ENCODE measurements around the gene RNF212B. TPM values are rescaled to one million over a fixed set of nuclear protein-coding genes. Genes with fewer than 3 reads are reported as not detected.

Gene RNF212B
- total RNA-seq, 1 donor from 2014 or later = not detected

DNA sequence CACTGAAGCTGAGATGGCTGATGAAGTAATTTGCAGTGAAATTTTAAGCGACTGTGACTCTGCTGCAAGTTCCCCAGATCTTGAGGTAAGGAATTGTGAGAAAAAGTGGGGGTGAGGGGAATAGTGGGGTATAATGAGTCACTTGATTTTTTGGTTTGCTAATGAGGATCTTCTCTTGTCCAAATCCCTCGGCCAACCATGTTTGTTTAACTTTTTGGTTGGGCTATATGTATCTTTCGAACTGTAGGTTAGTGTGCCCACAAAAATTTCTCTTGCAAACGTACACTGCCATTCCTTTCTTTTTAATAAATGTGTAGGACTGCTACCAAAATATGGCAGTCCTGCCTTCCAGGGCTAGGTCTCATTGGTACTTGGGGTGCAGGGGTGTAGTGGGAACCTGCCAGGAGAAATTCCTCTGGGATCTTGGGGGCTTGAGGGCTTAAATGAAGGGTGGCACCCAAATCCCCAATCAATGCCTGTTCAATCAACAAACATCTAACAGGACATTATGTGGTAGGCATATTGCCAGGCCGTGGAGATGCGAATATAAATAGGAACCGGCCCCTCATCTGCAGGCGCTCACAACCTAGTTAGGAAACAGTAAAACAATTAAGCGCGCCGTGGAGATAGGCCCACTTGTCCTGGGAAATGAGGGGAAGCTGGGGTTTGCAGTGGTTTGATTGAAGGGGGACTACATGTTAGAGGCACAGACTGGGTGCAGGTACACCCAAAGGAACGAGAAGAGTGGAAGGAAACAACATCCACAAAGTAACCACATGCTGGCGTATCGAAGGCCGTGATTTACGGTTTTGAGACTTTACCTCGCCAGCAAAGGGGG, 82.2 kb downstream of the RNF212B start:
- DNase-seq (ENCODE audit: extremely low read depth, low read depth, low spot score) = no peak

DNA sequence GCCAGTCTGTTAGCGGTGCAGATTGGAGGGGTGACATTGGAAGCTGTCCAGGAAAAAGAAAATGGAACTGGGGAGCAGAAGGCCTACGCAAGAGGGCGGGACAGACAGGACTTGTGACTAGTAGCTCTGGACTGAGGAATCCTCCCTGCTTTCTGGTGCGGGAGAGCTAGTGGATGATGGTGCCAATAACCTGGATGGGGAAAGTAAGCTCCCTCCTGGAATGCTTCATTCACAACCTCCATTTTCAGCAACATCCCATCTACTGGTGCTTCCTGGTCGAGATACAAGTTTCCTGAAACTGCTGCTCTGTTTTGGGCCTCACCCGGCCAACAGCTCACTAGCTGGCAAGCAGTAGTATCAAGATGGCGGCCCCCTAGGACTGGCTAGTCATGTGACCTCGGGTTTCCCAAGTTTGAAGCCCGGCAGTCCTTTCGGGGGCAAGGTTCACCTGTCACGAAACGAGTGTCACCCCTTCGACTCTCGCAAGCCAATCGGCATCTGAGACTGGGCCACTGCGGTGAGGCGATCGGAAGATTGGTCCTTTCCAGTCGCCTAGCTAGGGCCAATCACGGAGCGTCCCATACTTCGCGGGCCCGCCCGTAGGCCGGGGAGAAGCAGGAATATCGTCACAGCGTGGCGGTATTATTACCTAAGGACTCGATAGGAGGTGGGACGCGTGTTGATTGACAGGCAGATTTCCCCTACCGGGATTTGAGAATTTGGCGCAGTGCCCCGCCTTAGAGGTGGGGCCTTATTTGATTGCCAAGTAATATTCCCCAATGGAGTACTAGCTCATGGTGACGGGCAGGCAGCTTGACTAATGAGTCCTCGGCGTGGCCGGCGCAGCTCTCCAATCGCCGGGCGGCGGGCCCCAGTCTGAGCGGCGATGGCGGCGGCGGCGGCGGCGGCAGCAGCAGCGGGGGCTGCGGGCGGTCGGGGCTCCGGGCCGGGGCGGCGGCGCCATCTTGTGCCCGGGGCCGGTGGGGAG, 83.1 kb downstream of the RNF212B start, which contains the start of gene PABPN1:
TSS of gene PABPN1 (plus strand) at position 874 of the 988 bp plus-strand sequence. CDS start at position 887, 13 bp downstream.
- DNase-seq (ENCODE audit: extremely low read depth, low read depth, low spot score) = peak; percentile 100

DNA sequence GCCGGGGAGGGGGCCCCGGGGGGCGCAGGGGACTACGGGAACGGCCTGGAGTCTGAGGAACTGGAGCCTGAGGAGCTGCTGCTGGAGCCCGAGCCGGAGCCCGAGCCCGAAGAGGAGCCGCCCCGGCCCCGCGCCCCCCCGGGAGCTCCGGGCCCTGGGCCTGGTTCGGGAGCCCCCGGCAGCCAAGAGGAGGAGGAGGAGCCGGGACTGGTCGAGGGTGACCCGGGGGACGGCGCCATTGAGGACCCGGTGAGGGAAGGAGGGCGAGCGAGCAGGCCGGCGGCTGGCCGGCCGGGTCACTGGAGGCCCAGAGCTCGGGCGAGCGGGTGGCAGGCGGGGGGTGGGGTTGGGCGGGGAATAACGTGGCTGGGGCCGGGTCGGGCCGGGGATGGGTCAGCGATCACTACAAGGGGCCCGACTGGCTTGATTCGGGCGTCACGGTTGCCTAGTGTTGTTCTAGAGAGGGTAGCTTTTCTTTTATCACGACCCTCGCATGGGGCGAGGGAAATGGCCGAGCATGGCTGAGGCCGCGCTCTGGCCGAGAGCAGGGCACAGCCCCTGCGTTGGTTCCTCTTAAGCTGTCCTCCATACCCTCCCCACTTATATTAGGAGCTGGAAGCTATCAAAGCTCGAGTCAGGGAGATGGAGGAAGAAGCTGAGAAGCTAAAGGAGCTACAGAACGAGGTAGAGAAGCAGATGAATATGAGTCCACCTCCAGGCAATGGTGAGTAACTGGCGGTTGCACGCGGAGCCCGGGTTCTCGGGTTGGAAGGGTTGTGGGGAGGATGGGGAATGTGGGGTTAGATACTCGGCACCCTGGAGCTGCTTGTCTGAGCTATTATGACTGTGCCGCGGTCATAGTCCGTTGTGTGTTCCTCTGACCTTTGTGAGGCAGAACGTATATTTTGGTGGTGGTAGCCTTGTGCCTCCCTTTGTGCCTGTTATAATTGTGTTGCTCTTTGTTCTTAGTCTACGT, 84.1 kb downstream of the RNF212B start:
- no peak for DNase-seq (ENCODE audit: extremely low read depth, low read depth, low spot score)

Other genes starting within 250 kb of the RNF212B start
- gene C14orf93, start 227.8 kb upstream of the RNF212B start, total RNA-seq = 5.6 and 6.6 TPM in 2 replicates
- gene PSMB5, start 203.0 kb upstream of the RNF212B start, total RNA-seq = 244 and 335 TPM in 2 replicates
- gene PSMB11, start 195.7 kb upstream of the RNF212B start, total RNA-seq = not detected in 2 replicates
- gene CDH24, start 180.4 kb upstream of the RNF212B start, total RNA-seq = 8.9 and 11.9 TPM in 2 replicates
- gene ACIN1, start 142.8 kb upstream of the RNF212B start, total RNA-seq = 91.2 and 142 TPM in 2 replicates
- gene C14orf119, start 142.4 kb upstream of the RNF212B start, total RNA-seq = 41.0 and 73.7 TPM in 2 replicates
- not detected in 2 replicates for gene CIROP, start 132.9 kb upstream of the RNF212B start, total RNA-seq
- not detected in 2 replicates for gene CEBPE, start 118.7 kb upstream of the RNF212B start, total RNA-seq
- 0.29 TPM in 1 of 2 replicates, not detected in the other for gene SLC7A8, start 54.3 kb upstream of the RNF212B start, total RNA-seq
- 13.8 and 14.6 TPM in 2 replicates for gene HOMEZ, start 48.2 kb downstream of the RNF212B start, total RNA-seq
- 1.3 and 4.7 TPM in 2 replicates for gene PPP1R3E, start 64.9 kb downstream of the RNF212B start, total RNA-seq
- gene BCL2L2, start 68.9 kb downstream of the RNF212B start, total RNA-seq = 12.6 and 23.5 TPM in 2 replicates
- gene PABPN1, start 83.5 kb downstream of the RNF212B start, total RNA-seq = 60.7 and 79.2 TPM in 2 replicates
- gene SLC22A17, start 115.0 kb downstream of the RNF212B start, total RNA-seq = 1.2 and 7.3 TPM in 2 replicates
- gene EFS, start 127.2 kb downstream of the RNF212B start, total RNA-seq = 0.24 and 0.82 TPM in 2 replicates
- gene IL25, start 134.9 kb downstream of the RNF212B start, total RNA-seq = not detected in 2 replicates
- not detected in 2 replicates for gene CMTM5, start 139.1 kb downstream of the RNF212B start, total RNA-seq
- not detected in 2 replicates for gene MYH6, start 170.3 kb downstream of the RNF212B start, total RNA-seq
- gene MYH7, start 197.7 kb downstream of the RNF212B start, total RNA-seq = not detected in 2 replicates
- gene NGDN, start 231.8 kb downstream of the RNF212B start, total RNA-seq = 24.6 and 26.5 TPM in 2 replicates